Hepatic stellate cell (primary cell): Measurements from ENCODE around the gene PTPN2.

Experiments used
- DNase-seq: peaks from one replicate; pipeline ENCODE4 v3.0.0; 2011; ENCODE audit warnings: low spot score

Gene PTPN2

GRCh38 chr18:12745095-12745795 lies 138.8 kb downstream of the PTPN2 start:
- no peak for DNase-seq

DNA sequence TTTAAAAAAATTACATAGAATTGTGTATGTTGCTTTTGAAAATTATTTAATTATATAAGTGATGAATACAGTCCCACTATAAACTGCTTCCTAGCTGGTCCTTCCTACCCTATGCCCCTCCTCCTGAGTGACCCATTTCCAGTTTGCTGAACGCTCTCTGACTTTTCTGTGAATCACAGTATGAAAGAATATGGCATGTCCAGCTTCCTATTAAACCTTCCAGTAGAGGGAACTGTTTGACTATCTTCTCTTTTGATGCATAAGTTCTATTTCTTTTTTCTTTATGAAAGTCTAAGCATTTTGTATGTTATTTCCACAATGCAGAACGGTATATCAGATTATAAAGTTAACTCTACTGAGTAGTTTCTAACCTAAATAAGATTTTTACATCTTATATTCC lies 139.9 kb downstream of the PTPN2 start:
- peak; percentile 70 for DNase-seq

DNA sequence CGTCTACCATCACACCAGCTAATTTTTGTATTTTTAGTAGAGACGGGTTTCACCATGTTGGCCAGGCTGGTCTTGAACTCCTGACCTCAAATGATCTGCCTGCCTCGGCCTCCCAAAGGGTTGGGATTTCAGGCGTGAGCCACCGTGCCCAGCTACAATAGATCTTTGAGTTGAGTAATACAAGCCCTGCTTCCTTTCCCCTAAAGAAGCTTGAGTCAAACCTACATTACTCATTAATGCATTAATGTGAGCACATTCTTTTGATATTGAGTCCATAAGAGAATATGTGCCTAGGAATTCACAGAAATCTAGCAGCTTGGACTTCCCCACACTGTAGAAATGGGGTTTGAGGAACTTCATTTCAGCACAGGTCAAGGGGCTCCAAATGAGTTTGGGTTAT lies 141.6 kb downstream of the PTPN2 start:
- DNase-seq: peak; percentile 34
